Neural cell (in vitro differentiated cells): ENCODE measurements around the gene SLC30A9. TPM values are rescaled to one million over a fixed set of nuclear protein-coding genes. Genes with fewer than 3 reads are reported as not detected.

Experiments
- H2AFZ ChIP-seq: fragments of 200-600, 300-800 bp; sonication (generic), shearing (Covaris generic); 2 replicates; pipeline ENCODE4 v1.6.0; 2014; ENCODE audit warnings: low read depth, mild to moderate bottlenecking, antibody characterized with exemption, low read length, moderate library complexity
- H3F3A ChIP-seq: fragments of 200-600 bp; shearing (Covaris generic); 2 replicates; pipeline ENCODE4 v1.6.1; 2016; ENCODE audit warnings: mild to moderate bottlenecking, moderate library complexity, mixed read lengths, antibody characterized with exemption, low read length; ENCODE audit not compliant: insufficient read depth, poor library complexity, severe bottlenecking
- H3K27ac ChIP-seq: fragments of 200-600, 300-800 bp; sonication (generic), shearing (Covaris generic); 2 replicates; pipeline ENCODE4 v1.5.1; 2014; ENCODE audit warnings: mild to moderate bottlenecking, low read length, moderate library complexity
- H3K27me3 ChIP-seq: fragments of 300-800, 200-600 bp; sonication (generic), shearing (Covaris generic); 2 replicates; pipeline ENCODE4 v1.6.0; 2014; ENCODE audit warnings: mild to moderate bottlenecking, low read depth, low read length, moderate library complexity; ENCODE audit not compliant: insufficient read depth
- H3K36me3 ChIP-seq: fragments of 300-800, 200-600 bp; sonication (generic), shearing (Covaris generic); 2 replicates; pipeline ENCODE4 v1.5.1; 2014; ENCODE audit warnings: mild to moderate bottlenecking, antibody characterized with exemption, low read length, moderate library complexity; ENCODE audit not compliant: insufficient read depth
- H3K4me2 ChIP-seq: fragments of 300-800, 200-600 bp; sonication (generic), shearing (Covaris generic); 2 replicates; pipeline ENCODE4 v1.6.0; 2014; ENCODE audit warnings: mild to moderate bottlenecking, low read length
- H3K4me3 ChIP-seq: fragments of 300-800, 200-600 bp; sonication (generic), shearing (Covaris generic); 2 replicates; pipeline ENCODE4 v1.5.1; 2014; ENCODE audit warnings: mild to moderate bottlenecking, low read length, moderate library complexity
- H3K79me2 ChIP-seq: fragments of 200-600 bp; shearing (Covaris generic); replicated peaks from 2 replicates; pipeline ENCODE4 v1.6.0; 2014; ENCODE audit warnings: mild to moderate bottlenecking, low read length, moderate library complexity; ENCODE audit not compliant: insufficient read depth
- H3K9ac ChIP-seq: fragments of 300-800, 200-600 bp; sonication (generic), shearing (Covaris generic); 2 replicates; pipeline ENCODE4 v1.6.1; 2016; ENCODE audit warnings: mild to moderate bottlenecking, low read length, mixed read lengths
- H3K9me2 ChIP-seq: fragments of 200-600 bp; shearing (Covaris generic); 2 replicates; pipeline ENCODE4 v1.6.1; 2016; ENCODE audit warnings: mild to moderate bottlenecking, low read length, mixed read lengths; ENCODE audit not compliant: insufficient read depth
- H3K9me3 ChIP-seq: fragments of 200-600, 300-800 bp; sonication (generic), shearing (Covaris generic); 2 replicates; pipeline ENCODE4 v1.6.1; 2016; ENCODE audit warnings: mild to moderate bottlenecking, mixed run types, low read length, moderate library complexity, mixed read lengths
- H4K20me1 ChIP-seq: fragments of 200-600 bp; shearing (Covaris generic); 2 replicates; pipeline ENCODE4 v1.6.1; 2016; ENCODE audit warnings: mild to moderate bottlenecking, mixed run types; ENCODE audit not compliant: insufficient read depth
- CTCF ChIP-seq: fragments of 450-650 bp; IDR thresholded peaks from 2 replicates; pipeline ENCODE4 v1.5.1; 2014; ENCODE audit warnings: antibody characterized with exemption, mild to moderate bottlenecking, moderate library complexity; ENCODE audit not compliant: poor library complexity, severe bottlenecking
- EP300 ChIP-seq: fragments of 450-650 bp; conservative IDR thresholded peaks from 2 replicates; pipeline ENCODE4 v1.6.1; 2014; ENCODE audit warnings: antibody characterized with exemption, mild to moderate bottlenecking, moderate library complexity; ENCODE audit not compliant: poor library complexity, severe bottlenecking
- EZH2 ChIP-seq: fragments of 200-600, 300-800 bp; shearing (Covaris generic), sonication (generic); IDR thresholded peaks from 2 replicates; pipeline ENCODE4 v1.6.1; 2014; ENCODE audit warnings: antibody characterized with exemption, low read length, borderline replicate concordance, mild to moderate bottlenecking; ENCODE audit not compliant: insufficient read depth, poor library complexity, severe bottlenecking
- MXI1 ChIP-seq: fragments of 450-650 bp; conservative IDR thresholded peaks from 2 replicates; pipeline ENCODE4 v1.6.1; 2014; ENCODE audit warnings: antibody characterized with exemption, mild to moderate bottlenecking; ENCODE audit not compliant: poor library complexity, severe bottlenecking
- POLR2AphosphoS5 ChIP-seq: IDR thresholded peaks from 2 replicates; pipeline ENCODE4 v1.6.1; 2012
- RAD21 ChIP-seq: fragments of 450-650 bp; conservative IDR thresholded peaks from 2 replicates; pipeline ENCODE4 v1.6.1; 2014; ENCODE audit warnings: antibody characterized with exemption, mild to moderate bottlenecking, moderate library complexity
- REST ChIP-seq: IDR thresholded peaks from 2 replicates; pipeline ENCODE4 v1.6.1; 2012; ENCODE audit warnings: borderline replicate concordance
- SMC3 ChIP-seq: fragments of 450-650 bp; conservative IDR thresholded peaks from 2 replicates; pipeline ENCODE4 v1.6.1; 2014; ENCODE audit warnings: antibody characterized with exemption, mild to moderate bottlenecking, moderate library complexity; ENCODE audit not compliant: poor library complexity
- TAF1 ChIP-seq: IDR thresholded peaks from 2 replicates; pipeline ENCODE4 v1.6.1; 2012; ENCODE audit warnings: low read depth
- polyA plus RNA-seq: library from polyadenylated mRNA; depleted of rRNA; stranded (reverse); fragments of >200 nt; gene quantifications from 2 replicates; pipeline ENCODE4 v1.2.3, GENCODE V29; 2014

Gene SLC30A9
- polyA plus RNA-seq, 1 donor from 2014 or later = 109 TPM

GRCh38 chr4:41975341-41975740 is 15.0 kb upstream of the SLC30A9 start:
- no peaks in the 10 kb centered on the region for H3K79me2 ChIP-seq
- H3F3A ChIP-seq = no peaks in the 10 kb centered on the region
- TF ChIP-seq EZH2 (no peak), POLR2AphosphoS5 (no peak), SMC3 (no peak), MXI1 (no peak), EP300 (no peak), CTCF (no peak), REST (no peak), RAD21 (no peak), TAF1 (no peak)
- H3K27me3 ChIP-seq = no peaks in the 10 kb centered on the region
- H3K9ac ChIP-seq = no peak overlapping the region
- no peak overlapping the region for H2AFZ ChIP-seq
- no peaks in the 10 kb centered on the region for H3K36me3 ChIP-seq
- no peaks in the 10 kb centered on the region for H3K9me3 ChIP-seq
- H3K4me2 ChIP-seq = no peak overlapping the region
- H4K20me1 ChIP-seq = no peaks in the 10 kb centered on the region
- no peak overlapping the region for H3K27ac ChIP-seq
- no peaks in the 10 kb centered on the region for H3K9me2 ChIP-seq
- no peak overlapping the region for H3K4me3 ChIP-seq

- no peak for TF ChIP-seq EP300
- H2AFZ ChIP-seq = no peak overlapping the region
- no peaks in the 10 kb centered on the region for H3F3A ChIP-seq
- H3K79me2 ChIP-seq = no peaks in the 10 kb centered on the region
- no peaks in the 10 kb centered on the region for H3K9me3 ChIP-seq
- no peak overlapping the region for H3K4me3 ChIP-seq
- H3K9ac ChIP-seq = no peak overlapping the region
- H4K20me1 ChIP-seq = no peaks in the 10 kb centered on the region
- no peaks in the 10 kb centered on the region for H3K27me3 ChIP-seq
- H3K4me2 ChIP-seq = no peak overlapping the region
- no peak overlapping the region for H3K27ac ChIP-seq
- H3K36me3 ChIP-seq = no peaks in the 10 kb centered on the region
- H3K9me2 ChIP-seq = no peaks in the 10 kb centered on the region
Observed at GRCh38 chr4:41976775-41977516, 13.4 kb upstream of the SLC30A9 start.

GRCh38 chr4:41977709-41978108 is 12.6 kb upstream of the SLC30A9 start:
- no peak overlapping the region for H3K4me2 ChIP-seq
- H3F3A ChIP-seq = no peaks in the 10 kb centered on the region
- H3K27me3 ChIP-seq = no peaks in the 10 kb centered on the region
- no peak overlapping the region for H3K27ac ChIP-seq
- no peaks in the 10 kb centered on the region for H3K36me3 ChIP-seq
- no peak overlapping the region for H2AFZ ChIP-seq
- H3K9me3 ChIP-seq = no peaks in the 10 kb centered on the region
- H4K20me1 ChIP-seq = no peaks in the 10 kb centered on the region
- no peaks in the 10 kb centered on the region for H3K9me2 ChIP-seq
- no peak for TF ChIP-seq SMC3
- TF ChIP-seq RAD21 = no peak
- no peak for TF ChIP-seq MXI1
- TF ChIP-seq EZH2 = no peak
- no peak for TF ChIP-seq CTCF
- no peak for TF ChIP-seq REST
- no peak for TF ChIP-seq TAF1
- TF ChIP-seq POLR2AphosphoS5 = no peak
- no peak overlapping the region for H3K9ac ChIP-seq
- H3K79me2 ChIP-seq = no peaks in the 10 kb centered on the region
- no peak overlapping the region for H3K4me3 ChIP-seq
